Panc1 (cell line): ENCODE measurements around the gene ADAMTS9. TPM values are rescaled to one million over a fixed set of nuclear protein-coding genes. Genes with fewer than 3 reads are reported as not detected.

Experiments
- ATAC-seq: fragments of 200-7000 bp; cut with Tn5 transposase; 2 replicates; pipeline ENCODE4 v1.9.1; 2020; ENCODE audit warnings: mild to moderate bottlenecking, moderate library complexity
- BruUV-seq: library from RNA; stranded (reverse); fragments of 400-500 nt; replicated peaks from 2 replicates; lab custom pipeline; 2021; lab: Mats Ljungman, UMichigan
- CTCF ChIA-PET: fragments of 300-600 bp; sonication (Branson Sonifier 250); formaldehyde crosslinking; loops from one replicate; lab custom pipeline; 2022; ENCODE audit warnings: antibody characterized with exemption; lab: Charles Lee
- POLR2A ChIA-PET: fragments of 300-600 bp; sonication (Branson Sonifier 250); formaldehyde crosslinking; loops from one replicate; lab custom pipeline; 2022; ENCODE audit warnings: antibody characterized with exemption; lab: Charles Lee
- DNase-seq: peaks from one replicate; pipeline ENCODE4 v3.0.0-alpha.2; 2010; ENCODE audit warnings: low read depth, low spot score
- H3K27ac ChIP-seq: 2 replicates; pipeline ENCODE4 v1.5.1; 2011; ENCODE audit warnings: mild to moderate bottlenecking, low read length, inconsistent platforms
- H3K27me3 ChIP-seq: fragments of 200-500 bp; sonication (Bioruptor generic); 2 replicates; pipeline ENCODE4 v1.6.0; 2014; ENCODE audit warnings: low read length, inconsistent platforms; ENCODE audit not compliant: control insufficient read depth, insufficient read depth
- H3K36me3 ChIP-seq: fragments of 200-500 bp; sonication (Bioruptor generic); 2 replicates; pipeline ENCODE4 v1.5.1; 2014; ENCODE audit warnings: inconsistent platforms, mild to moderate bottlenecking, low read length, moderate library complexity; ENCODE audit not compliant: control insufficient read depth, insufficient read depth
- H3K4me1 ChIP-seq: 2 replicates; pipeline ENCODE4 v1.5.1; 2011; ENCODE audit warnings: inconsistent platforms, mild to moderate bottlenecking, low read length, moderate library complexity; ENCODE audit not compliant: control insufficient read depth, insufficient read depth
- H3K4me3 ChIP-seq, 2 experiments: 2 replicates each; pipeline ENCODE4 v1.5.1; 2011 to 2012; ENCODE audit warnings: low read depth in 2 of 2, low read length in 2 of 2, mild to moderate bottlenecking in 2 of 2, inconsistent platforms in 1 of 2, moderate library complexity in 1 of 2
- H3K9me3 ChIP-seq: fragments of 200-500 bp; sonication (Bioruptor generic); 2 replicates; pipeline ENCODE4 v1.5.1; 2014; ENCODE audit warnings: low read depth, mild to moderate bottlenecking, inconsistent platforms, low read length, moderate library complexity; ENCODE audit not compliant: control insufficient read depth, insufficient read depth
- CTCF ChIP-seq: fragments of 450-650 bp; IDR thresholded peaks from 2 replicates; pipeline ENCODE4 v1.5.1; 2017; ENCODE audit warnings: mild to moderate bottlenecking
- POLR2AphosphoS5 ChIP-seq: IDR thresholded peaks from 2 replicates; pipeline ENCODE4 v1.6.1; 2012; ENCODE audit warnings: mild to moderate bottlenecking, low read depth, low read length, moderate library complexity
- REST ChIP-seq, 2 experiments: IDR thresholded peaks; 2 replicates each; pipeline ENCODE4 v1.6.1; 2011 to 2012; ENCODE audit warnings: low read depth in 2 of 2, control low read depth in 1 of 2, low read length in 1 of 2, mild to moderate bottlenecking in 1 of 2, moderate library complexity in 1 of 2; ENCODE audit not compliant: insufficient read depth in 1 of 2
- SIN3A ChIP-seq: IDR thresholded peaks from 2 replicates; pipeline ENCODE4 v1.6.1; 2012; ENCODE audit warnings: low read depth, mild to moderate bottlenecking, low read length, moderate library complexity, borderline replicate concordance; ENCODE audit not compliant: insufficient read depth
- TCF7L2 ChIP-seq: IDR thresholded peaks from 2 replicates; pipeline ENCODE4 v1.6.1; 2011; ENCODE audit warnings: mild to moderate bottlenecking, low read depth, low read length, inconsistent platforms
- in situ Hi-C: cut with HindIII; loops from 2 replicates; pipeline ENCODE4 v1.10.0; 2016; ENCODE audit warnings: low sequenced_read_pairs, low pct_unique_long_range_greater_than_20kb
- intact Hi-C: fragments of 100-400 bp; cut with micrococcal nuclease; formaldehyde crosslinking; loops from one replicate; pipeline ENCODE4 v1.10.0; 2022; ENCODE audit not compliant: unreplicated experiment
- total RNA-seq: library from RNA; stranded (reverse); gene quantifications from one replicate; pipeline ENCODE4 v1.2.1, GENCODE V29; 2021; ENCODE audit not compliant: unreplicated experiment

ADAMTS9 gene
- total RNA-seq, 1 experiment from 2014 or later = 0.05 TPM

- BruUV-seq = no TSS peak
- CTCF ChIA-PET = no interaction called here
- no peaks in the 10 kb centered on the region for H3K9me3 ChIP-seq
- no peaks in the 10 kb centered on the region for H3K36me3 ChIP-seq
- intact Hi-C loops (no loop called here), in situ Hi-C loops (no loop called here)
- no peak overlapping the region for H3K27ac ChIP-seq
- ATAC-seq = no peak
- TF ChIP-seq POLR2AphosphoS5 (no peak), TCF7L2 (no peak), REST (IDR thresholded peaks at IDR 0.05; ENCODE audit: insufficient read depth in 1 of 2, low read depth in 2 of 2, low read length in 1 of 2) (no peak), CTCF (no peak), SIN3A (no peak)
- POLR2A ChIA-PET = no interaction called here
- H3K4me3 ChIP-seq = no peak overlapping the region
- DNase-seq = no peak
- no peaks in the 10 kb centered on the region for H3K27me3 ChIP-seq
- no peaks in the 10 kb centered on the region for H3K4me1 ChIP-seq
Measured at GRCh38 chr3:64551697-64552096, 136.1 kb downstream of the ADAMTS9 start.

- intact Hi-C loops (no loop called here), in situ Hi-C loops (no loop called here)
- CTCF ChIA-PET = no interaction called here
- POLR2A ChIA-PET = no interaction called here
- ATAC-seq = no peak
- no peaks in the 10 kb centered on the region for H3K27me3 ChIP-seq
- BruUV-seq = no TSS peak
- H3K4me1 ChIP-seq = no peaks in the 10 kb centered on the region
- no peak overlapping the region for H3K4me3 ChIP-seq
- no peaks in the 10 kb centered on the region for H3K36me3 ChIP-seq
- no peak for DNase-seq
- no peak for TF ChIP-seq POLR2AphosphoS5
- no peak for TF ChIP-seq CTCF
- H3K9me3 ChIP-seq = no peaks in the 10 kb centered on the region
- no peak overlapping the region for H3K27ac ChIP-seq
Measured at GRCh38 chr3:64550745-64551144, 137.1 kb downstream of the ADAMTS9 start.
